ENCODE data around the gene PTPN7.

DNA sequence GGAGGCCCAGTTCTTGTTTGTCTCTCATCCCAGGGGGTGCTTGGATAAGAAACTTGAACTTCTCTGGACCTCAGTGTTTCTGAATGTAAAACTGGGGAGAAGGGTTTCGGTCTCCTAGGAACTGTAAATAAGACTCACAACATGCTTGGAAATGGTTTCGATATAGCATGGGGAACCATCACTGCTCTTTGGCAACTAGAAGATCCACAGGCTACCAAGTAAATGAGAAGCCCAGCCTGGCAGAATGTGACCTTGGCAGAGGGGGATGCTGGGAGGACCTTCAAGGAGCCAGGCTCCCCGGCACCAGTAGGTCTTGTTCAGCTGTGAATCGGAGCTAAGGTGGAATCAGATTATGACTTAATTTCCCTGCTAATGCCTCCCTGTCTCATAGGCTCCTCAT, 19.6 kb downstream of the PTPN7 start:
- no peak for TF ChIP-seq HDAC2 (IDR thresholded peaks at IDR 0.05)
- no peak for TF ChIP-seq HOXB13 (CRISPR knock-in tag; IDR thresholded peaks at IDR 0.05; ENCODE audit: low read depth)
- TF ChIP-seq, protein P1, sequence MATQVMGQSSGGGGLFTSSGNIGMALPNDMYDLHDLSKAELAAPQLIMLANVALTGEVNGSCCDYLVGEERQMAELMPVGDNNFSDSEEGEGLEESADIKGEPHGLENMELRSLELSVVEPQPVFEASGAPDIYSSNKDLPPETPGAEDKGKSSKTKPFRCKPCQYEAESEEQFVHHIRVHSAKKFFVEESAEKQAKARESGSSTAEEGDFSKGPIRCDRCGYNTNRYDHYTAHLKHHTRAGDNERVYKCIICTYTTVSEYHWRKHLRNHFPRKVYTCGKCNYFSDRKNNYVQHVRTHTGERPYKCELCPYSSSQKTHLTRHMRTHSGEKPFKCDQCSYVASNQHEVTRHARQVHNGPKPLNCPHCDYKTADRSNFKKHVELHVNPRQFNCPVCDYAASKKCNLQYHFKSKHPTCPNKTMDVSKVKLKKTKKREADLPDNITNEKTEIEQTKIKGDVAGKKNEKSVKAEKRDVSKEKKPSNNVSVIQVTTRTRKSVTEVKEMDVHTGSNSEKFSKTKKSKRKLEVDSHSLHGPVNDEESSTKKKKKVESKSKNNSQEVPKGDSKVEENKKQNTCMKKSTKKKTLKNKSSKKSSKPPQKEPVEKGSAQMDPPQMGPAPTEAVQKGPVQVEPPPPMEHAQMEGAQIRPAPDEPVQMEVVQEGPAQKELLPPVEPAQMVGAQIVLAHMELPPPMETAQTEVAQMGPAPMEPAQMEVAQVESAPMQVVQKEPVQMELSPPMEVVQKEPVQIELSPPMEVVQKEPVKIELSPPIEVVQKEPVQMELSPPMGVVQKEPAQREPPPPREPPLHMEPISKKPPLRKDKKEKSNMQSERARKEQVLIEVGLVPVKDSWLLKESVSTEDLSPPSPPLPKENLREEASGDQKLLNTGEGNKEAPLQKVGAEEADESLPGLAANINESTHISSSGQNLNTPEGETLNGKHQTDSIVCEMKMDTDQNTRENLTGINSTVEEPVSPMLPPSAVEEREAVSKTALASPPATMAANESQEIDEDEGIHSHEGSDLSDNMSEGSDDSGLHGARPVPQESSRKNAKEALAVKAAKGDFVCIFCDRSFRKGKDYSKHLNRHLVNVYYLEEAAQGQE (IDR thresholded peaks at IDR 0.05): no peak
- TF ChIP-seq, protein P2, sequence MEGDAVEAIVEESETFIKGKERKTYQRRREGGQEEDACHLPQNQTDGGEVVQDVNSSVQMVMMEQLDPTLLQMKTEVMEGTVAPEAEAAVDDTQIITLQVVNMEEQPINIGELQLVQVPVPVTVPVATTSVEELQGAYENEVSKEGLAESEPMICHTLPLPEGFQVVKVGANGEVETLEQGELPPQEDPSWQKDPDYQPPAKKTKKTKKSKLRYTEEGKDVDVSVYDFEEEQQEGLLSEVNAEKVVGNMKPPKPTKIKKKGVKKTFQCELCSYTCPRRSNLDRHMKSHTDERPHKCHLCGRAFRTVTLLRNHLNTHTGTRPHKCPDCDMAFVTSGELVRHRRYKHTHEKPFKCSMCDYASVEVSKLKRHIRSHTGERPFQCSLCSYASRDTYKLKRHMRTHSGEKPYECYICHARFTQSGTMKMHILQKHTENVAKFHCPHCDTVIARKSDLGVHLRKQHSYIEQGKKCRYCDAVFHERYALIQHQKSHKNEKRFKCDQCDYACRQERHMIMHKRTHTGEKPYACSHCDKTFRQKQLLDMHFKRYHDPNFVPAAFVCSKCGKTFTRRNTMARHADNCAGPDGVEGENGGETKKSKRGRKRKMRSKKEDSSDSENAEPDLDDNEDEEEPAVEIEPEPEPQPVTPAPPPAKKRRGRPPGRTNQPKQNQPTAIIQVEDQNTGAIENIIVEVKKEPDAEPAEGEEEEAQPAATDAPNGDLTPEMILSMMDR (IDR thresholded peaks at IDR 0.05): no peak
- TF ChIP-seq RFX5 (IDR thresholded peaks at IDR 0.05): no peak
- no peak for TF ChIP-seq NFE2L2 (conservative IDR thresholded peaks at IDR 0.05; ENCODE audit: low read length)
- no peak for TF ChIP-seq CEBPB (IDR thresholded peaks at IDR 0.05)
